MCF 10A (cell line): ENCODE results near the gene CORO1C. TPM values are rescaled to one million over a fixed set of nuclear protein-coding genes. Genes with fewer than 3 reads are reported as not detected.

Experiments
- BruUV-seq: library from RNA; stranded (reverse); fragments of 400-500 nt; replicated peaks from 2 replicates; lab custom pipeline; 2021; lab: Mats Ljungman, UMichigan
- CTCF ChIA-PET: fragments of 300-600 bp; sonication (Branson Sonifier 250); formaldehyde crosslinking; extraction: SDS; loops from one replicate; lab custom pipeline; 2021; ENCODE audit warnings: antibody characterized with exemption, inconsistent platforms; lab: Yijun Ruan, JAX
- POLR2A ChIA-PET: fragments of 300-600, 350-650 bp; sonication (Branson Sonifier 250); formaldehyde crosslinking; extraction: SDS; loops from one replicate; lab custom pipeline; 2020; ENCODE audit warnings: antibody characterized with exemption, inconsistent platforms; lab: Yijun Ruan, JAX
- DNase-seq: peaks from one replicate; pipeline ENCODE4 v3.0.0-alpha.2; 2018; ENCODE audit not compliant: unreplicated experiment
- H3K27ac Mint-ChIP-seq: one replicate; pipeline ENCODE4 v1.8.0; 2022; ENCODE audit warnings: mild to moderate bottlenecking, low read depth, mixed read lengths; ENCODE audit not compliant: unreplicated experiment
- H3K27me3 Mint-ChIP-seq: one replicate; pipeline ENCODE4 v1.8.0; 2022; ENCODE audit warnings: mixed read lengths; ENCODE audit not compliant: insufficient read depth, unreplicated experiment
- H3K36me3 Mint-ChIP-seq: one replicate; pipeline ENCODE4 v1.8.0; 2022; ENCODE audit warnings: mild to moderate bottlenecking, moderate library complexity, mixed read lengths; ENCODE audit not compliant: insufficient read depth, unreplicated experiment
- H3K4me1 Mint-ChIP-seq: one replicate; pipeline ENCODE4 v1.8.0; 2022; ENCODE audit warnings: mixed read lengths; ENCODE audit not compliant: insufficient read depth, unreplicated experiment
- H3K4me3 Mint-ChIP-seq: one replicate; pipeline ENCODE4 v1.8.0; 2022; ENCODE audit warnings: mild to moderate bottlenecking, moderate library complexity, mixed read lengths; ENCODE audit not compliant: unreplicated experiment
- H3K9me3 Mint-ChIP-seq: one replicate; pipeline ENCODE4 v1.8.0; 2022; ENCODE audit warnings: mixed read lengths; ENCODE audit not compliant: unreplicated experiment
- CTCF ChIP-seq: fragments of 200-600 bp; IDR thresholded peaks from one replicate; pipeline ENCODE4 v1.8.0; 2022; ENCODE audit warnings: antibody characterized with exemption, mild to moderate bottlenecking; ENCODE audit not compliant: unreplicated experiment
- intact Hi-C: fragments of 100-400 bp; cut with micrococcal nuclease; formaldehyde crosslinking; loops from 2 replicates; pipeline ENCODE4 v1.14.1; 2022
- total RNA-seq: library from RNA; stranded (reverse); gene quantifications from 2 replicates; pipeline ENCODE4 v1.2.3, GENCODE V29; 2022

The CORO1C gene
- total RNA-seq, 1 experiment from 2014 or later = 130 TPM

GRCh38 chr12:108640802-108641445 is 90.4 kb downstream of the CORO1C start:
- H3K9me3 Mint-ChIP-seq = no peaks in the 10 kb centered on the region
- H3K36me3 Mint-ChIP-seq = peaks cover 23% of the 10 kb centered on the region
- H3K4me3 Mint-ChIP-seq = no peak overlapping the region
- intact Hi-C loops = no loop called here
- DNase-seq = no peak
- BruUV-seq = no TSS peak
- H3K4me1 Mint-ChIP-seq = peaks cover 23% of the 10 kb centered on the region
- H3K27me3 Mint-ChIP-seq = no peaks in the 10 kb centered on the region
- CTCF ChIA-PET = interaction anchor here (0.6 to 8.4 kb wide), 5 partner anchors 12 to 1612 kb away, joined by 3 to 52 read pairs (median 3); no protein-coding TSS in a partner anchor
- POLR2A ChIA-PET = interaction anchor here (0.9 to 1.8 kb wide), 3 partner anchors 12 to 23 kb away, joined by 3 to 5 read pairs (median 4); no protein-coding TSS in a partner anchor
- TF ChIP-seq CTCF = no peak
- no peak overlapping the region for H3K27ac Mint-ChIP-seq

GRCh38 chr12:108638997-108639822 is 92.1 kb downstream of the CORO1C start:
- Mint-ChIP-seq H3K27me3 (no peaks in the 10 kb centered on the region), H3K4me3 (no peak overlapping the region), H3K27ac (no peak overlapping the region), H3K4me1 (peaks cover 23% of the 10 kb centered on the region), H3K9me3 (no peaks in the 10 kb centered on the region), H3K36me3 (peaks cover 6% of the 10 kb centered on the region)
- DNase-seq = no peak
- no peak for TF ChIP-seq CTCF
- intact Hi-C loops = no loop called here
- ChIA-PET CTCF (interaction anchor here (0.5 to 8.4 kb wide), 5 partner anchors 22 to 242 kb away, joined by 3 to 52 read pairs (median 4); no protein-coding TSS in a partner anchor), POLR2A (interaction anchor here (1.3 kb wide), 1 partner anchor 175 kb away, joined by 4 read pairs; no protein-coding TSS in a partner anchor)
- BruUV-seq = no TSS peak

- ChIA-PET POLR2A (no interaction called here), CTCF (interaction anchor here (0.5 to 8.4 kb wide), 4 partner anchors 21 to 243 kb away, joined by 3 to 52 read pairs (median 10); no protein-coding TSS in a partner anchor)
- Mint-ChIP-seq H3K27me3 (no peaks in the 10 kb centered on the region), H3K4me1 (peaks cover 17% of the 10 kb centered on the region), H3K4me3 (no peak overlapping the region), H3K27ac (no peak overlapping the region), H3K9me3 (no peaks in the 10 kb centered on the region), H3K36me3 (no peaks in the 10 kb centered on the region)
- intact Hi-C loops = no loop called here
- no peak for DNase-seq
- TF ChIP-seq CTCF = no peak
- no TSS peak for BruUV-seq
Measured at GRCh38 chr12:108638141-108638827, 93.0 kb downstream of the CORO1C start.
